Measurements from ENCODE around the gene GPR45. TPM values are rescaled to one million over a fixed set of nuclear protein-coding genes. Genes with fewer than 3 reads are reported as not detected.

Gene GPR45
- not detected for total RNA-seq

GRCh38 chr2:105241443-105241842, at the start of gene GPR45:
Gene GPR45, plus strand, starts transcription at chr2:105241743. Its CDS starts 116 bp downstream, at chr2:105241859.
- Histone ChIP-seq H3K27me3 (no peaks in the 10 kb centered on the region), H3K4me1 (no peaks in the 10 kb centered on the region), H3K4me3 (no peak within 1 kb of the TSS), H3K9me3 (no peaks in the 10 kb centered on the region), H3K36me3 (no peaks in the 10 kb centered on the region), H3K27ac (no peak within 1 kb of the TSS)
- DNase-seq: no peak
- TF ChIP-seq CTCF (IDR thresholded peaks at IDR 0.05): no peak
- no peak for TF ChIP-seq POLR2A (IDR thresholded peaks at IDR 0.05)
- intact Hi-C loops (cut with DNase I; ENCODE audit: low total_unique reads): no loop called here

- no peaks in the 10 kb centered on the region for H3K9me3 ChIP-seq
- no peak overlapping the region for H3K4me3 ChIP-seq
- H3K36me3 ChIP-seq: no peaks in the 10 kb centered on the region
- DNase-seq: no peak
- intact Hi-C loops (cut with DNase I; ENCODE audit: low total_unique reads): no loop called here
- no peaks in the 10 kb centered on the region for H3K4me1 ChIP-seq
- H3K27ac ChIP-seq: no peak overlapping the region
- no peaks in the 10 kb centered on the region for H3K27me3 ChIP-seq
- TF ChIP-seq CTCF (IDR thresholded peaks at IDR 0.05) (no peak), POLR2A (IDR thresholded peaks at IDR 0.05) (no peak)
These were observed 47.4 kb upstream of the GPR45 start for GRCh38 chr2:105194022-105194675.

- intact Hi-C loops (cut with DNase I; ENCODE audit: low total_unique reads): no loop called here
- Histone ChIP-seq H3K4me1 (no peaks in the 10 kb centered on the region), H3K9me3 (no peaks in the 10 kb centered on the region), H3K27ac (no peak overlapping the region), H3K36me3 (no peaks in the 10 kb centered on the region), H3K27me3 (no peaks in the 10 kb centered on the region), H3K4me3 (no peak overlapping the region)
- TF ChIP-seq CTCF (IDR thresholded peaks at IDR 0.05) (no peak), POLR2A (IDR thresholded peaks at IDR 0.05) (no peak)
- DNase-seq: no peak
These were observed 44.9 kb upstream of the GPR45 start for GRCh38 chr2:105196651-105197050.

GRCh38 chr2:105215586-105216192, 25.9 kb upstream of the GPR45 start:
- H3K4me1 ChIP-seq: no peaks in the 10 kb centered on the region
- intact Hi-C loops (cut with DNase I; ENCODE audit: low total_unique reads): no loop called here
- no peaks in the 10 kb centered on the region for H3K9me3 ChIP-seq
- no peak for TF ChIP-seq CTCF (IDR thresholded peaks at IDR 0.05)
- no peak for TF ChIP-seq POLR2A (IDR thresholded peaks at IDR 0.05)
- H3K36me3 ChIP-seq: no peaks in the 10 kb centered on the region
- H3K27ac ChIP-seq: no peak overlapping the region
- H3K4me3 ChIP-seq: no peak overlapping the region
- no peak for DNase-seq
- H3K27me3 ChIP-seq: no peaks in the 10 kb centered on the region

- H3K27me3 ChIP-seq: no peaks in the 10 kb centered on the region
- TF ChIP-seq CTCF (IDR thresholded peaks at IDR 0.05): no peak
- no peak for TF ChIP-seq POLR2A (IDR thresholded peaks at IDR 0.05)
- no peak overlapping the region for H3K4me3 ChIP-seq
- no peak overlapping the region for H3K27ac ChIP-seq
- DNase-seq: no peak
- intact Hi-C loops (cut with DNase I; ENCODE audit: low total_unique reads): no loop called here
- H3K4me1 ChIP-seq: no peaks in the 10 kb centered on the region
- no peaks in the 10 kb centered on the region for H3K9me3 ChIP-seq
- no peaks in the 10 kb centered on the region for H3K36me3 ChIP-seq
These were observed 20.9 kb upstream of the GPR45 start for GRCh38 chr2:105220604-105221003.
